ENCODE data around the gene NT5C1B. TPM values are rescaled to one million over a fixed set of nuclear protein-coding genes. Genes with fewer than 3 reads are reported as not detected.

The NT5C1B gene
- total and polyA plus RNA-seq, 9 donors = not detected

DNA sequence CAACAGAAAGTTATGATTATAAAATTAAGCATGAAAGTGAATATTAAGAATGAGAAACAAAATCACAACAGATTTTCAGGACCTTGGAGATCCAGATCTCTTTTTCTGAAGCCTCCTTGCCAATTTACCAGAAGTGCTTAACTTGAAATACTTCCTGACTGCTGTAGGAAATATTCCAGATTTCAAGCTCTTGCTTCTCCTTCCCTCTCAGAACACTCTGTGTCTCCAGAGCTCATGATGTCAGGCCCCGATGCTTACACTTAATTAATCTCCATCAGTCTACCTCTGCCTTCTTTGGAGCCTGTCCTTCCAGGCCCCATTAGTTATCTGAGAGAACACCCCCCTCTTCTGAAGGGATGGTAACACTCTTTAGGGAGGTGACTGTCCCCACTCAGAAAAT is 20.7 kb upstream of the NT5C1B start:
- Histone ChIP-seq H3K4me3 (no peak overlapping the region), H3K36me3 (no peaks in the 10 kb centered on the region), H3K27me3 (no peaks in the 10 kb centered on the region), H3K27ac (no peak overlapping the region), H3K9me3 (no peaks in the 10 kb centered on the region), H3K4me1 (ENCODE audit: insufficient read depth) (no peaks in the 10 kb centered on the region)
- 41 to 57% (median 53%) methylated on average over 1 of the region's 1 CpG for WGBS, 3 donors
- intact Hi-C loops (cut with DNase I) = no loop called here
- no peak for DNase-seq
- TF ChIP-seq, protein P1, sequence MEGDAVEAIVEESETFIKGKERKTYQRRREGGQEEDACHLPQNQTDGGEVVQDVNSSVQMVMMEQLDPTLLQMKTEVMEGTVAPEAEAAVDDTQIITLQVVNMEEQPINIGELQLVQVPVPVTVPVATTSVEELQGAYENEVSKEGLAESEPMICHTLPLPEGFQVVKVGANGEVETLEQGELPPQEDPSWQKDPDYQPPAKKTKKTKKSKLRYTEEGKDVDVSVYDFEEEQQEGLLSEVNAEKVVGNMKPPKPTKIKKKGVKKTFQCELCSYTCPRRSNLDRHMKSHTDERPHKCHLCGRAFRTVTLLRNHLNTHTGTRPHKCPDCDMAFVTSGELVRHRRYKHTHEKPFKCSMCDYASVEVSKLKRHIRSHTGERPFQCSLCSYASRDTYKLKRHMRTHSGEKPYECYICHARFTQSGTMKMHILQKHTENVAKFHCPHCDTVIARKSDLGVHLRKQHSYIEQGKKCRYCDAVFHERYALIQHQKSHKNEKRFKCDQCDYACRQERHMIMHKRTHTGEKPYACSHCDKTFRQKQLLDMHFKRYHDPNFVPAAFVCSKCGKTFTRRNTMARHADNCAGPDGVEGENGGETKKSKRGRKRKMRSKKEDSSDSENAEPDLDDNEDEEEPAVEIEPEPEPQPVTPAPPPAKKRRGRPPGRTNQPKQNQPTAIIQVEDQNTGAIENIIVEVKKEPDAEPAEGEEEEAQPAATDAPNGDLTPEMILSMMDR (IDR thresholded peaks at IDR 0.05) = no peak
- no peak for TF ChIP-seq POLR2A (IDR thresholded peaks at IDR 0.05)
- no peak for TF ChIP-seq EP300 (IDR thresholded peaks at IDR 0.05)

DNA sequence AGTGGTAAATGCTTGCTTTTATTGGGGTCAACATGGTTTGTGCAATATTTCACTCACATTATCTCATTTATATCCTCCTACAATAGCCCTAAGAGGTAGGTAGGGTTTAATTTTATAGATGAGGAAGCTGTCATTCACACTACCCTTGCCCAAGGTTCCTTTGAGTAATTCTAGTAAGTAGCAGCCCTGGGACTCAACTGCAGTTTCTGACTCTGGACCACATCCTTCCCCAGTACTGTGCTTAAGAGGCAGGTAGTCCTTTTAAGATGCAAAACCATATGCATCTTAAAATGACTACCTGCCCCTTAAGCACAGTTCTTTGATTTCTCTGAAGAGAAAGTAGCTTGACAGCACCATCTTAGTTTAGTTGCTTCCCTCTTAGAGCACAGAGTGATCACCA is 15.7 kb upstream of the NT5C1B start:
- Histone ChIP-seq H3K27me3 (no peaks in the 10 kb centered on the region), H3K36me3 (no peaks in the 10 kb centered on the region), H3K4me1 (ENCODE audit: insufficient read depth) (no peaks in the 10 kb centered on the region), H3K27ac (no peak overlapping the region), H3K9me3 (no peaks in the 10 kb centered on the region), H3K4me3 (no peak overlapping the region)
- intact Hi-C loops (cut with DNase I) = no loop called here
- no peak for DNase-seq
- TF ChIP-seq, protein P1 (IDR thresholded peaks at IDR 0.05) = no peak
- TF ChIP-seq POLR2A (IDR thresholded peaks at IDR 0.05) = no peak

DNA sequence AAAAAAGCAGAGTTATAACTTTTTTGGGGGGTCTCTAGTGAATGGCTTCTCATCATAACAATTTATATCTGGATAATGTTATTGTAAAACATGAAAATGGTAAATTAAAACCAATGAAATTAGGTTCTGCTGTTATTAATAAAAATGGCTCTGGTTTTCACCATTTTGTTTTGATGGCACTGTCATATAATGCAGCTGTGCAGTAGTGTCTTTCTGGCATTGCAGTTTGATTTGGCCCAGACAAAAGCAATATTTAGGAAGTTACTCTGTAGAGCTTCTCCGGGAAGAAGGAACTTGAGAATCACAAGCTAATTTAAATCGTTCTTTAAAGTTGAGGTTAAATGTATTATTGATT is 15.1 kb upstream of the NT5C1B start:
- intact Hi-C loops (cut with DNase I) = no loop called here
- Histone ChIP-seq H3K27ac (no peak overlapping the region), H3K9me3 (no peaks in the 10 kb centered on the region), H3K4me1 (ENCODE audit: insufficient read depth) (no peaks in the 10 kb centered on the region), H3K27me3 (no peaks in the 10 kb centered on the region), H3K36me3 (no peaks in the 10 kb centered on the region), H3K4me3 (no peak overlapping the region)
- no peak for TF ChIP-seq EP300 (IDR thresholded peaks at IDR 0.05)
- TF ChIP-seq POLR2A (IDR thresholded peaks at IDR 0.05) = no peak
- TF ChIP-seq, protein P1 (IDR thresholded peaks at IDR 0.05) = no peak
- WGBS, 3 donors = 52 to 62% (median 60%) methylated on average over 2 of the region's 2 CpGs
- DNase-seq = no peak

DNA sequence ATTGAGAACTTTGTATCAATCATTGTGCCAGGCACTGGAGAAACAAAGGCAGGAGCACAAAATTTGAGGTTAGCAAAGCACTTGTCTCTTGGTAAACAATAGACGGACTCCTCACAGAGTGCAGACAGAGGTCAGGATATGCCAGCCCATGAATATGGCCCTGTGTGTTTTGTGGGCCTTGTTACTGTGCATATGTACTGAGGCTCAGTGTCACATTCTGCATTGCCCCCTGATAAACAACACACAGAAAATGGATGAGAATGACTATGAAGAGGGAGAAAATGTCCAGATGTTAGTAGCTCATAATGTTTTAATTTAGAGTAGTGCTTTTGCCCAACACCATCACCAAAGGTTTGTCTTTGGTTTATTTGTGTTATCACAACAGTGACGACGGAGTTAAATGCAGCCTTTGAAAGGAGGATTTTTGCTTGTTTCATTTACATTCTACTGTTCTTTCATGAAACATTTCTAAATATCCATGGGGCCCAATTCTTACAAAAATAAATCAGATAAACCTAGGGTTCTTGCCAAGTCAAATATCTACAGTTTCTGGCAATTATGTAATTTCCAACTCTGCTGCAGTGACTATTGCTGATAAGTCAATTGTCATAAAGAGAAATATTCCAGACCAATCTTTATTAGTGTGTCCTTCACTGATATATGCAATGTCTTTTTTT is 14.6 kb upstream of the NT5C1B start:
- TF ChIP-seq, protein P1 (IDR thresholded peaks at IDR 0.05) = no peak
- intact Hi-C loops (cut with DNase I) = no loop called here
- no peaks in the 10 kb centered on the region for H3K4me1 ChIP-seq (ENCODE audit: insufficient read depth)
- no peak overlapping the region for H3K4me3 ChIP-seq
- 84 to 86% (median 84%) methylated on average over 3 of the region's 3 CpGs for WGBS, 3 donors
- H3K27me3 ChIP-seq = no peaks in the 10 kb centered on the region
- no peak overlapping the region for H3K27ac ChIP-seq
- no peaks in the 10 kb centered on the region for H3K36me3 ChIP-seq
- DNase-seq = no peak
- no peaks in the 10 kb centered on the region for H3K9me3 ChIP-seq

All from ovary (tissue), 9 donors.